ENCODE measurements around the gene ZDHHC20. TPM values are rescaled to one million over a fixed set of nuclear protein-coding genes. Genes with fewer than 3 reads are reported as not detected.

ZDHHC20 gene
- total and polyA plus RNA-seq, 2 donors from 2014 or later, result 7.2 to 36.1 TPM

DNA sequence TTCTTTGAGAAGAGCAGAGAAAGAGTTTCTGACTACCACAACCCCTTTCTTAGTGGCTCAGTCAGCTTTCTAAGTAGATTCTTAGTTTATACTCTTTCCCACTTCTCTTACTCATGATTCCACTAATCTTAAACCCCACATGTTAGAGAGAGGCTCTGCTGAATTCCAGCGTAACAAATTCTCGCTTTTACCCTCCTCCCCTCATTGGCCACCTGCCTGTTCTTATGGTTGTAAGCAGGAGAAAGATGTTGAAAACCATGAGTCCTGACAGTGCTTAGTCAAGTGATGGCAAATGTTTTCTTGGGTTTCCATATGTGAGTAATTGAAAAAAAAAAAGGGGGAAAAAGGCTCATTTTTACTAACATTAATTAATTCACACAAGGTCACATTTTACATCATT lies 125.9 kb downstream of the ZDHHC20 start:
- H3K27ac ChIP-seq (ENCODE audit: low read depth in 2 of 2, low read length in 2 of 2), result no peak overlapping the region
- H3K4me1 ChIP-seq (ENCODE audit: control insufficient read depth in 2 of 3, insufficient read depth in 2 of 3, low read depth in 1 of 3, low read length in 3 of 3), result no peaks in the 10 kb centered on the region
- H3K9me3 ChIP-seq (ENCODE audit: control insufficient read depth in 2 of 3, insufficient read depth in 1 of 3, low read length in 3 of 3), result no peaks in the 10 kb centered on the region
- H3K9ac ChIP-seq (ENCODE audit: low read length in 3 of 3), result no peak overlapping the region
- H3K36me3 ChIP-seq (ENCODE audit: control insufficient read depth in 2 of 3, insufficient read depth in 3 of 3, low read length in 3 of 3), result no peaks in the 10 kb centered on the region
- no peak overlapping the region for H3K4me3 ChIP-seq (ENCODE audit: low read length in 3 of 3)
- TF ChIP-seq, protein P1, sequence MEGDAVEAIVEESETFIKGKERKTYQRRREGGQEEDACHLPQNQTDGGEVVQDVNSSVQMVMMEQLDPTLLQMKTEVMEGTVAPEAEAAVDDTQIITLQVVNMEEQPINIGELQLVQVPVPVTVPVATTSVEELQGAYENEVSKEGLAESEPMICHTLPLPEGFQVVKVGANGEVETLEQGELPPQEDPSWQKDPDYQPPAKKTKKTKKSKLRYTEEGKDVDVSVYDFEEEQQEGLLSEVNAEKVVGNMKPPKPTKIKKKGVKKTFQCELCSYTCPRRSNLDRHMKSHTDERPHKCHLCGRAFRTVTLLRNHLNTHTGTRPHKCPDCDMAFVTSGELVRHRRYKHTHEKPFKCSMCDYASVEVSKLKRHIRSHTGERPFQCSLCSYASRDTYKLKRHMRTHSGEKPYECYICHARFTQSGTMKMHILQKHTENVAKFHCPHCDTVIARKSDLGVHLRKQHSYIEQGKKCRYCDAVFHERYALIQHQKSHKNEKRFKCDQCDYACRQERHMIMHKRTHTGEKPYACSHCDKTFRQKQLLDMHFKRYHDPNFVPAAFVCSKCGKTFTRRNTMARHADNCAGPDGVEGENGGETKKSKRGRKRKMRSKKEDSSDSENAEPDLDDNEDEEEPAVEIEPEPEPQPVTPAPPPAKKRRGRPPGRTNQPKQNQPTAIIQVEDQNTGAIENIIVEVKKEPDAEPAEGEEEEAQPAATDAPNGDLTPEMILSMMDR (IDR thresholded peaks at IDR 0.05; ENCODE audit: borderline replicate concordance, extremely low read depth, insufficient read depth), result no peak
- no peak for FAIRE-seq
- intact Hi-C loops (cut with DNase I), result no loop called here
- DNase-seq, result no peak
- H3K27me3 ChIP-seq (ENCODE audit: control insufficient read depth, insufficient read depth, low read length), result no peaks in the 10 kb centered on the region

DNA sequence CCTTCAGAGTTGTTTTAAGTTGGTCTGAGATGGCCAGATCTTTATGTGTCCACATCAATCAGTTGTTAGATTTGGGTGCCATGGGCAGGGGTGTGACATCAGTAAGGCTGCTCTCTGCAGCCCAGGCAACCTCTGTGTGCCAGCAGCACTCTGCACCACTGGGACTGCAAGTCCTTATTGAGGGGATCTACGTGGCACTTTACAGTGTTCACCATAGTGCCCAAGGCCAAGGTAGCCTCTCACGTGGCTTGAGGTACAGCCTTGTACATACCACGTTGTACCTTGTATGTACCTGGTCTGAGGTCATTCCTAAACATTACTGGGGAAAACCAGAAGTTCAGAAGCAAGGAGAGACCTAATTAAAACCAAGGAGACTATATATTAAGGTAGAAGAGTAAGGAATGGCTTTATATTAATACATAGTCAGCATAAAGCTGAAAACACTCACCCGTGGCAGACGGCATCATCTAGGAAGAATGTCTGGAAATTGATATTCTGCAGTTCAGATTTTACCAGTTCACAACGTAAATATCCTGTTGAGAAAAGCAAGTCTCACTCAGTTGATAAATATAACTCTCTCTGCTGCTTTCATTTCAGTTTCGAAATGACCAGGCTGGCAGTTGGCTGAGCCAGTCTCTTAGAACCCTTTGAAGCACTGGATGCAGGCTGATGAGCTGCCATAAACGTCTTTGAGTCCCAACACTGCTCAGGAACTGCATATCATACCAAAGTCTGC lies 128.8 kb downstream of the ZDHHC20 start:
- Histone ChIP-seq H3K4me3 (ENCODE audit: low read length in 3 of 3) (no peak overlapping the region), H3K4me1 (ENCODE audit: control insufficient read depth in 2 of 3, insufficient read depth in 2 of 3, low read depth in 1 of 3, low read length in 3 of 3) (no peaks in the 10 kb centered on the region), H3K27me3 (ENCODE audit: control insufficient read depth, insufficient read depth, low read length) (no peaks in the 10 kb centered on the region), H3K27ac (ENCODE audit: low read depth in 2 of 2, low read length in 2 of 2) (no peak overlapping the region), H3K36me3 (ENCODE audit: control insufficient read depth in 2 of 3, insufficient read depth in 3 of 3, low read length in 3 of 3) (no peaks in the 10 kb centered on the region), H3K9me3 (ENCODE audit: control insufficient read depth in 2 of 3, insufficient read depth in 1 of 3, low read length in 3 of 3) (no peaks in the 10 kb centered on the region), H3K9ac (ENCODE audit: low read length in 3 of 3) (no peak overlapping the region)
- FAIRE-seq (no peak), DNase-seq (no peak)
- intact Hi-C loops (cut with DNase I), result no loop called here
- TF ChIP-seq, protein P1 (IDR thresholded peaks at IDR 0.05; ENCODE audit: borderline replicate concordance, extremely low read depth, insufficient read depth), result no peak

GRCh38 chr13:21328836-21329477 lies 130.1 kb downstream of the ZDHHC20 start:
- Histone ChIP-seq H3K4me1 (ENCODE audit: control insufficient read depth in 2 of 3, insufficient read depth in 2 of 3, low read depth in 1 of 3, low read length in 3 of 3) (no peaks in the 10 kb centered on the region), H3K27me3 (ENCODE audit: control insufficient read depth, insufficient read depth, low read length) (no peaks in the 10 kb centered on the region), H3K9me3 (ENCODE audit: control insufficient read depth in 2 of 3, insufficient read depth in 1 of 3, low read length in 3 of 3) (no peaks in the 10 kb centered on the region), H3K4me3 (ENCODE audit: low read length in 3 of 3) (no peak overlapping the region), H3K36me3 (ENCODE audit: control insufficient read depth in 2 of 3, insufficient read depth in 3 of 3, low read length in 3 of 3) (no peaks in the 10 kb centered on the region), H3K9ac (ENCODE audit: low read length in 3 of 3) (no peak overlapping the region), H3K27ac (ENCODE audit: low read depth in 2 of 2, low read length in 2 of 2) (no peak overlapping the region)
- FAIRE-seq, result no peak
- no peak for DNase-seq
- intact Hi-C loops (cut with DNase I), result no loop called here
- TF ChIP-seq, protein P1 (IDR thresholded peaks at IDR 0.05; ENCODE audit: borderline replicate concordance, extremely low read depth, insufficient read depth), result no peak
